CD4-positive, alpha-beta T cell treated with Interleukin-2 at 100 ng/mL for 4 hours (primary cell): ENCODE results near the gene NBPF26.
"Not testable (repeated sequence)": the region's sequence is repeated elsewhere in the genome, so short reads cannot be mapped to it uniquely, and the experiment has no call there.

Experiments used
- DNase-seq: peaks from one replicate; pipeline ENCODE4 v3.0.0-alpha.2; 2020; ENCODE audit warnings: low spot score

Gene NBPF26

DNA sequence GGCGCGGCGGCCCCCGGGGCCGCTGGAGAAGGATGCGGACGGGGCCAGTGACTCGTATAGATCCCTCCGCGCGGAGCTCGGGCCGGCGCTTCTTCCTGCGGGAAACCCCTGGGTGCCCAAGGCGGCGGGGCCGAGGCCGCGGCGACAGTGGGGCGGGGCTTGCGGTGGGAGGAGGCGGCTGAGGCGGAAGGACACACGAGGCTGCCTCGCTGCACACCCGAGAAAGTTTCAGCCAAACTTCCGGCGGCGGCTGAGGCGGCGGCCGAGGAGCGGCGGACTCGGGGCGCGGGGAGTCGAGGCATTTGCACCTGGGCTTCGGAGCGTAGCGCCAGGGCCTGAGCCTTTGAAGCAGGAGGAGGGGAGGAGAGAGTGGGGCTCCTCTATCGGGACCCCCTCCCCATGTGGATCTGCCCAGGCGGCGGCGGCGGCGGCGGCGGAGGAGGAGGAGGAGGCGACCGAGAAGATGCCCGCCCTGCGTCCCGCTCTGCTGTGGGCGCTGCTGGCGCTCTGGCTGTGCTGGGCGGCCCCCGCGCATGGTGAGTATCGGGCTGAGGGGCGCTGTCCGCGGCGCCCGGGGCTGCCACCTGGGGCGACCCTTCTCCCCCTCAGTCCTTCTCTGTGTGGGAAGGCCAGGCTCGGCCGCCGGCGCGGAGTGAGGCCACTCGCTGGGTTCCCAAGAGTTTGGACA lies at the start of gene NBPF26:
TSS of gene NBPF26 (plus strand) at position 231 of the 688 bp plus-strand sequence.
- peak; percentile 88 for DNase-seq

DNA sequence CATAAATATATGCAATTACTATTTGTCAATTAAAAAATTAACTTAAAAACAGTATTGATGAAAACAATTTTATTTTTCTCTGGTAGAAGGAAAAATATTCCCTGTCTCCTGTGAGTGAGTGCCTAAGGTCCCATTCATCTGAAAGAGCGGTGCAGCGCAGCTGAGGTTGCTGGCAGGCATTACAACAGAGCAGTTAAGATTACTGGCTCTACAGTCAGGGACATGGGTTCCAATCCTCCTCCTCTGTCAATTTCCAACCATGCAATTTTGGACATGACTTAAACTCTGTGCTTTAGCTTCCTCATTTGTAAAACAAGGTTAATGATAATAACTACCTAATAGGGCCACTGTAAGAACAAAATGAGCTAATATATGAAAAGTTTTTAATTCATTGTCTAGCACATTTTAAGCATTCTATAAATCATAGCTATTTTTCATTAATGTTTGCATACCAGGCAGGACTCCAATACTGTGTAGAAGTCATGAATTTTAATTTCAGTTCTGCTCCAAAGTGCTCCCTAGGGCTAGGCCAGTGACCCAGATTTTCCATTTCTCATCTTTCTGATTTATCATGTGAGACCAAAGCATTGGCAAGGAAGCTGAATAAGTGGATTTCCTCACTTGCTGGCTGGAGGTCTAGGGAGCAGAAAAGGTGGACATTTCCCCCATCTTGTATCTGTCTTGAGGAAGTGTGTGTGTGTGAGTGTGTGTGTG lies 43.5 kb upstream of the NBPF26 start:
- not testable (repeated sequence) for DNase-seq

DNA sequence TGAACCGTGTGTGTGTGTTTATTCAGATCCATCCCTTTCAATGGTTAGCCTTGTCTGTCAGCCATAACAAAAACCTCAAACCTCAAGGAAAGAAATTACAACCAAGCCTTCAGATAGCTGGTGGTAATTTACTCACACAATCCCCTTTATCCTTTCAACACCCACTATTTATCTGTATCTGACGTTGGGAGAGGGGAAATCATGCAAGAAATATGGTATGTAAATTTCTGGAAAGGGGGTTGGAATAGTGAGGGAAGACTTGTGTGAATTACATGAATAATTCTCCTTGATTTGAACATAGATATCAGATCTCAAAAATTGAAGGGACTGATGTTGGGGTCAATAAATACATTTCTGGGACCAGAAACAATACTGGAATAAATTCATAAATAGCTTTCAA lies 42.8 kb upstream of the NBPF26 start:
- not testable (repeated sequence) for DNase-seq

DNA sequence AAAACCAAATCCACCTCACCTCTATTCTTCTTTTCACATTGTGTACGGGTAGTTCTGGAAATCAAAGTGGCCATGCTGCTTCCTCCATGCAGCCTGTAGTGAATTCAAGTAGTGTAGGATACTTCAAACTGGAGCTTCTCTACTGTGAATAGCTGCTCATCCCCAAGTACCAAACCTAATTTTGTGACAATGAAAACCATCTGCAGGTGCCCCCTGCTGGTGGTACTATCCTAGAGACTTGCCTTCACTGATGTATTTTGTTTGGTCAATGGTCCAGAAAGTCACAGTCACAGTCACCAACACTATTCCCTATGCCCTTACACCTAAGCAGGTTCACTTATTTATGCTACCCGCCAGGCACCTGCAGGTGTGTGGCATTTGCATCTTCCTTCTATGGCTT lies 39.3 kb upstream of the NBPF26 start:
- not testable (repeated sequence) for DNase-seq

DNA sequence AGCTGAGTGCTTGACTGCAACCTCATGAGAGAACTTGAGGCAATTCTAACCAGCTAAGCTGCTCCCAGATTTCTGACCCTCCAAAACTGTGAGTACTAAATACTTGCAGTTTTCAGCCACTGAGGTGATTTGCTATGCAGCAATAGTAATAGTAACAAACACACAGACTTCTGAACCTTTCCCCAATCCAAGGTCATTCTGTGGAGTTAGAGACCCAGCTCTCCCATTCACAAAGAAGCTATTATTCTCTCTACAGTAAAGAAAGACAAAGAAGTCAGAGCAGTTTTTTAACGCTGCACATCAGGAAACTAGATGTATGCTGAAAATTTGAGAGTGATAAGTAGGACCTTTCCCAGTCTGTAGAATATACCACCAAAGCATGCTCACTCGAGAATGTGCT lies 38.1 kb upstream of the NBPF26 start:
- not testable (repeated sequence) for DNase-seq

DNA sequence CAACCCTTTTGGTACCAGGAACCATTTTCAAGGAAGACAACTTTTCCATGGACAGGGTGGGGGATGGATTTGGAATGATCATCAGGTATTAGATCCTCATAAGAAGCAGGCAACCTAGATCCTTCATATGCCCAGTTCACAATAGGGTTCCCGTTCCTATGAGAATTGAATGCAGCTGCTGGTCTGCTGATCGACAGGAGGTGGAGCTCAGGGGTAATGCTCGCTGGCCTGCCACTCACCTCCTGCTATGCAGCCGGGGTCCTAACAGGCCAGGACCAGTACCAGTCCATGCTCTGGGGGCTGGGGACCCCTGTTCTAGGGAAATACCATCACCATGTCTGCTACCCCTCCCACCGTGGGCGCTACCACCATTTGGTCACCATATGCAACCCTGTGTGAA lies 36.5 kb upstream of the NBPF26 start:
- not testable (repeated sequence) for DNase-seq

DNA sequence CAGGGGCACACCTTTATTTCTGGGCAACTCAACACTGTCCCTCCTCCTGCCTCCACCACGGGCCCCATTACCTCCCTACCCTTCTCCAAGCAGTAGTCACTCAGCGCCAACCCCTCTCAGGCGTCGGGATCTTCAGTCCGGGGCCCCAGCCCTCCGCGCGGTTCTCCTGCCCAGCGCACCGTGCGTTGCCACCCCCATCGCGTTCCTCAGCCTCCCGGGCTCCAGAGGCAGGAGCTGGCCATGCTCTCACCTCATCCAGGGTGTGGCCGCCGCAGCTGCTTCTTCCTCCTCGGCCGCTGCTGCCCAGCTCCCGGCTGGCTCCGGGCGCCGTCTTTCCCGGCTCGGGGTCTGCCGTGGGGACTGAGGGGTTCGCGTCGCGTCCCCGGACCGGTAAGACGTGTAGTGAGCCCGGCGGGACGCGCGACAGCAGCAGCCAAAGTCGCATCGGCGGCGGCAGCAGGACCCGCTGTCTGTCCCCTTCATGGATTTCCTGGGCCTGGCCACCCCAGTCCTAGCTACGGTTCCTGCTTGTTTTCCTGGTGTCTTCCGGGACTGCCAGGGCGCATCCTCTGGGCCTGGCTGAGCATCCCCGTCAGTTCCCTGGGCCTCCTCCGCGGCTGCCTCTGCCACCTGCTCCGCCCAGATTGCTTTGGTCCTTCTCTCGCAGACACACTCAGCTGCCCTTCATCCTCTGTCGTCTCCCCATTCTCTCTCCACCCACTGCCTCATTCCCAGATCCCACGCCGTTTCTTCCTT lies 22.8 kb upstream of the NBPF26 start:
- not testable (repeated sequence) for DNase-seq

DNA sequence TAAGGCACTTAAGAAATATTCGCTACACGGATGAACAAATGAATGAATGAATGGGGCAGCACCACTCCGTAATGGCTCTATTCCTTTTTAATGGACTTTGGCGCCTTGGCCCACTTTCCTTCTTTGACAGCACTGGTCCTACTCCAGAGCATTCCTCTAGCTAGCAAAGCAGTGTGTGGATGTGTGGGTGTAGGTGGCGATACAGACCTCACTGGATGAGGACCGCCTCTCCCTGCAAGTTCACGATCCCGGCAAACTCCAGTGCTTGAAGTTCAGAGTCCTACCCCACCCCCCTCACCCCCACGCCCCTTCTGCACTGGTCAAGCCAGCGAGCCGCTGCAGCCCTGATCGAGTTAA lies 409 bp upstream of the NBPF26 start:
- DNase-seq = not testable (repeated sequence)

DNA sequence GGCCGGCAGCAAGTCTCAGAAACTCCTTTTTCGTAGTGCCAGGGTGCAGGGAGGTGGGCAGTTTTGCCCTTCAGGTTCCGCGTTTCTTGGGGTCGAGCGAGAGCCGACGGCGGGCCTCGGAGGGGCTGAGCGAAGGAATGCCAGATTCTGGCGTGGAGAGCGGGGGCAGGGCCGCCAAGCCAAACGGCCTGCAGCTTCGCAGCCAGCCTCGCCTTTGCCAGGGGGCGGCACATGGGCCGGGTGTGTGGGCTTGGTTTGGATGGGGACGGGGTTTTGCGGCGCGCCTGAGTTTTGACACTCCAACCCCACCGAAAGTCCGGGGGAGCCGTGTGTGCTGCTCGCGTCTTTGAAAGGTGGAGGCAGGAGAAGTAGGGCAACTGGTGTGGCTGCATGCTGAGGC lies 762 bp downstream of the NBPF26 start:
- not testable (repeated sequence) for DNase-seq

DNA sequence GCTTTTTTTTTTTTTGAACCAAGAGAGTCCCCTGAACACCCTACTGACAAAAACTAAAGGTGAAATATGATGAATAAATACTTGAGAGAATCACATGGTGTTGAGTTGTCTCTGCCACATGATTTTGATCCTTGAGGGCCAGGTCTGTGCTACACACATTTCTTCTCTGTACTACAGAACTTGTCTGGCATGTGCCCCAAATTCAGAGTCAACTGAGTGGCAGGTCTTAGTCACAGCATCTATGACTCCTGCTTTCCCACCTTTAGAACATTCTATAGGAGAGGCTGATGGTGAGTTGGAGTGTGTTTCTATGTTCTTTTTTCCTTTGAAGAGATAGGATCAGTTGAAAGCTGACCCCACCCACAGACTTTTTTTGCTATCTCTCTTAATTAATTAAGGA lies 5.1 kb downstream of the NBPF26 start:
- not testable (repeated sequence) for DNase-seq

DNA sequence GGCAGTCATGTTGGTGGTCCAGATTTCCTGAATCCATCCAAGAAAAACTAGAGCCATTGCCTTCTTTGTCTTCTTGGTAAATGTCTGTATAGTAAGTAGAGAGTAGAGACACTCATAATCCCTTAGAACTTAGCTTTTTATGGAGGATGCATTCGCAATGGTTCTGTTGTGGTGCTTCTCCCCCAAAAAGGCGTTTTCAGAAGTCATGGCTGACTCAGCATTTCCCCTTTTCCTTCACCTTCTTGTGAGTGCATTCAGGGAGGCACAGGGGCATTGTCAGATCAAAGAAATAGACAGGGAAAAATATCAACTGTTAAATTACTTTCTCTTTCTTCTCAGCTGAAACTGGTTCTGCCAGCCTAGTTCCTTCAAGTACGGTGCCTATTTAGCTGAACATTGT lies 45.3 kb downstream of the NBPF26 start:
- not testable (repeated sequence) for DNase-seq

DNA sequence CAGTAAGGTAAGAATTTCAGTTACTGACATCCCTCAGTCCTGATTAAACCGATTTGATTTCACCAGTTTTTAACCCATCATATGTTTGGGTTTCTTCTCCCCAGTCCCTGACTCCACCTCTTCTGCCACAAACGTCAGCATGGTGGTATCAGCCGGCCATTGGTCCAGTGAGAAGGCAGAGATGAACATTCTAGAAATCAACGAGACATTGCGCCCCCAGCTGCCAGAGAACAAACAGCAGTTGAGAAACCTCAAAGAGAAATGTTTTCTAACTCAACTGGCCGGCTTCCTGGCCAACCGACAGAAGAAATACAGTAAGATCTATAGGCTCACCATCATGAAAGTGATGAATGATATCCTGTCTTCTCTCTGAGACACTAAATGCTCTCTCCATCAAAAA lies 81.7 kb downstream of the NBPF26 start:
- DNase-seq = peak; percentile 12

DNA sequence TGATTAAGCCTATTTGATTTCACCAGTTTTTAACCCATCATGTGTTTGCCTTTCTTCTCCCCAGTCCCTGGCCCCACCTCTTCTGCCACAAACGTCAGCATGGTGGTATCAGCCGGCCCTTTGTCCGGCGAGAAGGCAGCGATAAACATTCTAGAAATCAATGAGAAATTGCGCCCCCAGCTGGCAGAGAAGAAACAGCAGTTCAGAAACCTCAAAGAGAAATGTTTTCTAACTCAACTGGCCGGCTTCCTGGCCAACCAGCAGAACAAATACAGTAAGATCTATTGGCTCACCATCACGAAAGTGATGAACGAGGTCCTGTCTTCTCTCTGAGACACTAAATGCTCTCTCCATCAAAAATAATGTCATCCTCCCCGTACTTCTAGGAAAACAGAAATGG lies 88.1 kb downstream of the NBPF26 start:
- peak; percentile 44 for DNase-seq

DNA sequence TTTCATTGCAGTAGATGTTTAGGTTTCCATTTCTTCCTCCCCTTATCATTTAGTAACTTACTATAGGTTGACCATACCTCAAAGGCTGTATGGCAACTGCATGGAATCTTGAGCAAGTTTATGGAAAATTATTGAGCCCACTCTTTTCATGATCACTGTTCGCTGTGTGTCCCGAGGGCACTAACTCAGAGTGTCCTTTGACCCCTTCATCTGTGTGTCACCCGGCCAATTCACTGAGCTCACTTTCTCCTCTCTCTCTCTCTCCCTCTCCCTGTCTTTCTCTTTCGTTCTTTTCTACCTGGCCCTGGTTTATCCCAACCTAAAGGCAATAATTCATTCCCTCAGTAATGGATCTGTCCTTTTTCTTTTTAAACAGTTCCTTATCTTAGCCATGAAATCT lies 101.3 kb downstream of the NBPF26 start:
- not testable (repeated sequence) for DNase-seq

DNA sequence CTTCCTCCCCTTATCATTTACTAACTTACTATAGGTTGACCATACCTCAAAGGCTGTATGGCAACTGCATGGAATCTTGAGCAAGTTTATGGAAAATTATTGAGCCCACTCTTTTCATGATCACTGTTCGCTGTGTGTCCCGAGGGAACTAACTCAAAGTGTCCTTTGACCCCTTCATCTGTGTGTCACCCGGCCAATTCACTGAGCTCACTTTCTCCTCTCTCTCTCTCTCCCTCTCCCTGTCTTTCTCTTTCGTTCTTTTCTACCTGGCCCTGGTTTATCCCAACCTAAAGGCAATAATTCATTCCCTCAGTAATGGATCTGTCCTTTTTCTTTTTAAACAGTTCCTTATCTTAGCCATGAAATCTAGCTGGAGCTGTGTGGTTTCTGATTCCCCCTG lies 102.9 kb downstream of the NBPF26 start:
- not testable (repeated sequence) for DNase-seq

DNA sequence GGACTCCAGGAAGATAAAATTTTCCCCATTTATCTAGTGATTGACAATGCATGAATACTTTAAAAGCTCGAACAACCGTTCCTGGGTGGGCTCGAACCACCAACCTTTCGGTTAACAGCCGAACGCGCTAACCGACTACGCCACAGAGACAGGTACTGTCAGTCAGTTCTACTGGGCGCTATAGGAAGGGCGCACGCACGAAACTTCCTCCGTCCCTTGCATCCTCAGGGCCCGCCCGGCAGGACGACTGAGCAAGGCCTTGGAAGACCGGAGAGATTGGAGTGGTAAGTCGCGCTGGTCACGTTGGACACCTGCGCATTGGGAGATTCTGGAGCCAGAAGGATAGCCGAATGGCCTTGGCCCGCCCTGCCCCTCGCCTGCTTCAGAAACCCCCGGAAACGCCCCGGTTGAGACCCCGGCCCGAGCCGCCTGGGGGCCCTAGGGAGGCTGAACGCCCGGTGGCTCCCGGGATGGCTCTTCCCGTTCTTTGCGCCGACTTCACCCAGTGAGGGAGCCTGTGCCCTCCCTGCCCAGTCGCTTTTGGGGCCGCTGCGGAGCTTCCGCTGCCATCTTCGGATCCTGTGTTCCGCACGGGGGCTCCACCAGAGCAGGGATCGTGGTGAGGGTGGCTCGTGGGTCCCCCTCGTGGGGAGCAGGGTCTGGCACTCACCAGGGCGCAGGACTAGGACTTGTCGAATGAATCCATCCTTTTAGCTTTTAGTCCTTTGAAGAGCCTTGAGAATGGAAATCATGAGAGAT lies 120.6 kb downstream of the NBPF26 start:
- DNase-seq = peak; percentile 84

DNA sequence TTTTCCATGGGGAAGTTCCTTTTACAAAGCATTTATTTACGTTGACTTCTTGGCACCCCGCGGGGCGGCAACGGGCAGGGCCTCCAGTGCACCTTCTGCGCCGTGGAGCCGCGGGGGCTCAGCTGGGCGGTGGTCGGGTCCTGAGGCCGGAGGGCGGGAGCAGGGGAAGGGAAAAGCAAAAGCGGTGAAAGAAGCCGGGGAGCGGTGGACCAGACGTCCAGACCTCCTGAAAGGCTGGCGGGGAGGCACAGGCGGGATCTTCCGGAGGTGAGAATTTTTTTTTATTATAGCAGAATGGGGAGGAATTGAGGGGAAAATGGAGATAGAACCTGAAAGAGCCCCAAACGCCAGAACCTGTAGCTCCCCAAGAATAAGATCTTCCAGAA lies 121.2 kb downstream of the NBPF26 start:
- DNase-seq = not testable (repeated sequence)

DNA sequence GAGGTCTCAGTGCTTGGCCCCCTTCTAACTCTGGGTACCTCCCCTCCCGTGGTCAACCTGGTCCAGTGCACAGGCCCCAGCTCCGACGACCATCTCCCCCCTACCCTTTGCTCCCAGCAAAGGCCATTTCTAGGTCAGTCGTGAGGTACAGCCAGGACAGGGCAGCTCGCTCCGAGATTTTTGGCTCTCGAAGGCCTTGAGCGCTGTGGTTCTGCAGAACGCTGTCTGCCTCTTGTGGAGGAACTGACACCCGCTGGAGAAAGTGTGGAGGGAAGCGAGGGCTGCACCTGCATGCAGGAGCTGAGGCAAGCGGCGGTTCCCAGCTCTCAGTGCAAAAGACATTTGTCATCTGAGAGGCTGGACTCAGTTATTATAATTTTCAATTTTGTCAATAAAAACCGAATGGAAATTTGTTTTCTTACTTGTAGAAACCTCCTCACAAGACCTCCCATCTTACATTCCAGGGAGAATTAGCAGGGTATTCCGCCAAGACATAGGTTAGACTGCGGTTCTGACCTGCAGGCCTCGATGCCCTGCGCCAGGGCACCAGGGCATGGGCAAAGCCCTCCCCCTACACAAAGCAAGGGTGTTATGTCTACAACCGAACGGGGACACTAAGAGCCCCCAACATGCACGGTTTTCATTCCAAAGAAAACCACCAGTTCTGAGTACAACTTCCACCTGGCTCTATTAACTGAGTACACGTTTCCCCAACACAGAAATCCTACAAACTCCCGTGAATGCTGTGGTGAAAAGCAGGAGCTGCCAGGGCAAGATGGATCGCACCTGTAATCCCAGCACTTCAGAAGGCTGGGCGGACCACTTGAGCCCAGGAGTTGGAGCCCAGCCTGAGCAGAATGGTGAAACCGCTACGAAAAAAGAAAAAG lies 125.9 kb downstream of the NBPF26 start:
- peak; percentile 47 for DNase-seq

DNA sequence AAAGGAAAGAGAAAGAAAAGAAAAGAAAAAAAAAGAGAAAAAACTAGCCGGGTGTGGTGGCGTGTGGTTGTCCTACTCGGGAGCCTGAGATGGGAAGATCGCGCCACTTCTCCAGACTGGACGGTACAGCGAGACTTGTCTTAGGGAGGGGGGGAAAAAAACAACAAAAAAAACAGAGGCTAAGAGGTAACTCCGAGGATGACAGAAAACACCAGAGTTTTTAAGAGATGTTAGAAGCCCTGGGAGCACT lies 126.5 kb downstream of the NBPF26 start:
- DNase-seq = not testable (repeated sequence)

DNA sequence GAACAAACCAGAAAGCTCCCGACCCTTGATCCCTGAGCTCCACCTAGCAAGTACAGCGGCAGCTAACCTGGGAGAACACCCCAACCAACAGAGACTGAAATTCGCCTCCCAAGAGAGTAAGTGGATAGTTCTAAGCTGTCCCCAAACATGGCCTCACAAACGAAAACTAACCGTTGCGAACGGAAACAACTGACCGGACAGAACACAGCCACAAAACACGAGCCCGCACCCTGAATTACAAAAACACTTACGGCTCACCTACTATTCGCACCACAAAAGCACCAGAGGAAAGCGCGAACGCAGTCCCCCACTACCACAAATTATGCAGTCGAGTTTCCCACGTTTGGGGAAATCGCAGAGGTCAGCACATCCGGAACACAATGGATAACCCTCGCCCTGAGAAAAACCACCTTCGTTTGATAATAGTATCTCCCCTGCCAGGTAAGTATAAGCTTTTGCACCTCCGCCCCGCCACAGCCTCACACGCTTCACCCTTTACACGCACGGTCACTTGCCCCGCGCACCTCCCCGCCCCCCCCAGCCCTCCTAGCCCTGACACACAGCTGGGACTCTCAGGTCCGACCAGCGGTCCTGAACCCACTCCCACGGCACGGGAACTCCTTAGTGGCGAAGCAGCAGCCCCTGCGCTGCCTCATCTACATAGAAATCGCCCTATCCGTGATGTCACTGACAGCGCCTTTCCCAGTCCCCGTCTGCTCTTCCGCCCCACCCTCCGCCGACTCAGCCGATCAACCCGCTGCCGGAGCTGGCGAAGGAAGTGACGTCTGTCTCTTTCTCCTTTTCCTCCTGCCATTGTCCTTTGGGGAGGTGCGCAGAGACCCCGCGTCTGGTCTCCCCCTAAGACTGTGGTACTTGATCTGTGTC lies 127.0 kb downstream of the NBPF26 start:
- DNase-seq = peak; percentile 91
